ENCODE measurements around the gene SYNDIG1.

SYNDIG1 gene

GRCh38 chr20:24574307-24574706 lies 104.9 kb downstream of the SYNDIG1 start:
- no peak overlapping the region for H3K4me3 ChIP-seq (ENCODE audit: insufficient read depth in 1 of 2, low read depth in 1 of 2, low read length in 2 of 2)
- 89% methylated on average over 1 of the region's 2 CpGs for WGBS
- H3K9me3 ChIP-seq (ENCODE audit: control insufficient read depth, low read length): no peaks in the 10 kb centered on the region

GRCh38 chr20:24574797-24575196 lies 105.4 kb downstream of the SYNDIG1 start:
- Histone ChIP-seq H2BK15ac (ENCODE audit: low read depth, poor library complexity, severe bottlenecking) (no peak overlapping the region), H3K9me3 (ENCODE audit: control insufficient read depth, low read length) (no peaks in the 10 kb centered on the region), H2AK5ac (ENCODE audit: low read length, severe bottlenecking) (no peak overlapping the region), H2BK5ac (ENCODE audit: low read depth, low read length, poor library complexity, severe bottlenecking) (no peak overlapping the region), H3K4me2 (ENCODE audit: low read length, poor library complexity, severe bottlenecking) (no peak overlapping the region), H3K79me1 (replicated peaks; ENCODE audit: low read length, poor library complexity, severe bottlenecking) (no peaks in the 10 kb centered on the region), H2BK120ac (ENCODE audit: low read depth, low read length) (no peak overlapping the region), H3K27ac (ENCODE audit: low read length, poor library complexity, severe bottlenecking) (no peak overlapping the region), H3K4me3 (ENCODE audit: insufficient read depth in 1 of 2, low read depth in 1 of 2, low read length in 2 of 2) (no peak overlapping the region), H3K36me3 (ENCODE audit: control insufficient read depth in 1 of 2, insufficient read depth in 2 of 2, low read depth in 1 of 2, low read length in 2 of 2) (no peaks in the 10 kb centered on the region), H3K14ac (ENCODE audit: low read length in 2 of 2) (no peak overlapping the region), H2AFZ (ENCODE audit: low read depth, low read length) (no peak overlapping the region), H3K27me3 (ENCODE audit: control insufficient read depth in 1 of 2, insufficient read depth in 1 of 2, low read length in 2 of 2) (peaks cover 0 to 2% of the 10 kb centered on the region in 2 experiments), H3K4me1 (ENCODE audit: control insufficient read depth, insufficient read depth, low read depth, low read length) (no peaks in the 10 kb centered on the region), H2BK12ac (ENCODE audit: low read length in 2 of 2) (no peak overlapping the region), H4K91ac (ENCODE audit: low read length) (no peak overlapping the region), H3K18ac (ENCODE audit: low read depth in 1 of 2, low read length in 2 of 2) (no peak overlapping the region), H3K23ac (ENCODE audit: low read length in 2 of 2) (no peak overlapping the region), H3K4ac (ENCODE audit: low read depth in 1 of 2, low read length in 2 of 2) (no peak overlapping the region), H4K8ac (ENCODE audit: low read length) (no peak overlapping the region), H3K9ac (ENCODE audit: low read length) (no peak overlapping the region)
- WGBS: 88% methylated on average over 4 of the region's 5 CpGs
- DNase-seq: no peak

More at GRCh38 chr20:24574307-24574706, 104.9 kb downstream of the SYNDIG1 start:
- H3K14ac ChIP-seq (ENCODE audit: low read length in 2 of 2): no peak overlapping the region
- H2BK15ac ChIP-seq (ENCODE audit: low read depth, poor library complexity, severe bottlenecking): no peak overlapping the region
- H3K79me1 ChIP-seq (replicated peaks; ENCODE audit: low read length, poor library complexity, severe bottlenecking): no peaks in the 10 kb centered on the region
- no peak overlapping the region for H2AK5ac ChIP-seq (ENCODE audit: low read length, severe bottlenecking)
- H2BK12ac ChIP-seq (ENCODE audit: low read length in 2 of 2): no peak overlapping the region
- peaks cover 0 to 2% of the 10 kb centered on the region in 2 experiments for H3K27me3 ChIP-seq (ENCODE audit: control insufficient read depth in 1 of 2, insufficient read depth in 1 of 2, low read length in 2 of 2)
- H2AFZ ChIP-seq (ENCODE audit: low read depth, low read length): no peak overlapping the region
- no peak overlapping the region for H3K18ac ChIP-seq (ENCODE audit: low read depth in 1 of 2, low read length in 2 of 2)
- no peak overlapping the region for H4K91ac ChIP-seq (ENCODE audit: low read length)
- H3K4ac ChIP-seq (ENCODE audit: low read depth in 1 of 2, low read length in 2 of 2): no peak overlapping the region
- H3K4me1 ChIP-seq (ENCODE audit: control insufficient read depth, insufficient read depth, low read depth, low read length): no peaks in the 10 kb centered on the region
- DNase-seq: no peak
- no peak overlapping the region for H4K8ac ChIP-seq (ENCODE audit: low read length)
- no peak overlapping the region for H2BK5ac ChIP-seq (ENCODE audit: low read depth, low read length, poor library complexity, severe bottlenecking)
- no peak overlapping the region for H2BK120ac ChIP-seq (ENCODE audit: low read depth, low read length)
- H3K9ac ChIP-seq (ENCODE audit: low read length): no peak overlapping the region
- H3K27ac ChIP-seq (ENCODE audit: low read length, poor library complexity, severe bottlenecking): no peak overlapping the region
- no peaks in the 10 kb centered on the region for H3K36me3 ChIP-seq (ENCODE audit: control insufficient read depth in 1 of 2, insufficient read depth in 2 of 2, low read depth in 1 of 2, low read length in 2 of 2)
- H3K23ac ChIP-seq (ENCODE audit: low read length in 2 of 2): no peak overlapping the region
- H3K4me2 ChIP-seq (ENCODE audit: low read length, poor library complexity, severe bottlenecking): no peak overlapping the region

- 77% methylated on average over 4 of the region's 4 CpGs for WGBS
- Histone ChIP-seq H3K4me1 (ENCODE audit: control insufficient read depth, insufficient read depth, low read depth, low read length) (no peaks in the 10 kb centered on the region), H2BK5ac (ENCODE audit: low read depth, low read length, poor library complexity, severe bottlenecking) (no peak overlapping the region), H3K4me2 (ENCODE audit: low read length, poor library complexity, severe bottlenecking) (no peak overlapping the region), H3K18ac (ENCODE audit: low read depth in 1 of 2, low read length in 2 of 2) (no peak overlapping the region), H3K4ac (ENCODE audit: low read depth in 1 of 2, low read length in 2 of 2) (no peak overlapping the region), H3K14ac (ENCODE audit: low read length in 2 of 2) (no peak overlapping the region), H3K4me3 (ENCODE audit: insufficient read depth in 1 of 2, low read depth in 1 of 2, low read length in 2 of 2) (no peak overlapping the region), H2BK120ac (ENCODE audit: low read depth, low read length) (no peak overlapping the region), H4K91ac (ENCODE audit: low read length) (no peak overlapping the region), H3K36me3 (ENCODE audit: control insufficient read depth in 1 of 2, insufficient read depth in 2 of 2, low read depth in 1 of 2, low read length in 2 of 2) (no peaks in the 10 kb centered on the region), H3K23ac (ENCODE audit: low read length in 2 of 2) (no peak overlapping the region), H3K9me3 (ENCODE audit: control insufficient read depth, low read length) (no peaks in the 10 kb centered on the region), H3K27ac (ENCODE audit: low read length, poor library complexity, severe bottlenecking) (no peak overlapping the region), H3K27me3 (ENCODE audit: control insufficient read depth in 1 of 2, insufficient read depth in 1 of 2, low read length in 2 of 2) (peaks cover 0 to 2% of the 10 kb centered on the region in 2 experiments), H2AFZ (ENCODE audit: low read depth, low read length) (no peak overlapping the region), H2BK12ac (ENCODE audit: low read length in 2 of 2) (no peak overlapping the region), H4K8ac (ENCODE audit: low read length) (no peak overlapping the region), H3K9ac (ENCODE audit: low read length) (no peak overlapping the region), H2BK15ac (ENCODE audit: low read depth, poor library complexity, severe bottlenecking) (no peak overlapping the region), H3K79me1 (replicated peaks; ENCODE audit: low read length, poor library complexity, severe bottlenecking) (no peaks in the 10 kb centered on the region), H2AK5ac (ENCODE audit: low read length, severe bottlenecking) (no peak overlapping the region)
- no peak for DNase-seq
These were observed 106.4 kb downstream of the SYNDIG1 start for GRCh38 chr20:24575811-24576210.

GRCh38 chr20:24576447-24576846 lies 107.0 kb downstream of the SYNDIG1 start:
- Histone ChIP-seq H2AK5ac (ENCODE audit: low read length, severe bottlenecking) (no peak overlapping the region), H3K4me1 (ENCODE audit: control insufficient read depth, insufficient read depth, low read depth, low read length) (no peaks in the 10 kb centered on the region), H4K91ac (ENCODE audit: low read length) (no peak overlapping the region), H3K18ac (ENCODE audit: low read depth in 1 of 2, low read length in 2 of 2) (no peak overlapping the region), H3K23ac (ENCODE audit: low read length in 2 of 2) (no peak overlapping the region), H3K9ac (ENCODE audit: low read length) (no peak overlapping the region), H3K4me3 (ENCODE audit: insufficient read depth in 1 of 2, low read depth in 1 of 2, low read length in 2 of 2) (no peak overlapping the region), H3K79me1 (replicated peaks; ENCODE audit: low read length, poor library complexity, severe bottlenecking) (no peaks in the 10 kb centered on the region), H3K36me3 (ENCODE audit: control insufficient read depth in 1 of 2, insufficient read depth in 2 of 2, low read depth in 1 of 2, low read length in 2 of 2) (no peaks in the 10 kb centered on the region), H3K14ac (ENCODE audit: low read length in 2 of 2) (no peak overlapping the region), H3K4ac (ENCODE audit: low read depth in 1 of 2, low read length in 2 of 2) (no peak overlapping the region), H3K4me2 (ENCODE audit: low read length, poor library complexity, severe bottlenecking) (no peak overlapping the region), H2BK12ac (ENCODE audit: low read length in 2 of 2) (no peak overlapping the region), H3K9me3 (ENCODE audit: control insufficient read depth, low read length) (no peaks in the 10 kb centered on the region), H2BK120ac (ENCODE audit: low read depth, low read length) (no peak overlapping the region), H4K8ac (ENCODE audit: low read length) (no peak overlapping the region), H2BK15ac (ENCODE audit: low read depth, poor library complexity, severe bottlenecking) (no peak overlapping the region), H3K27ac (ENCODE audit: low read length, poor library complexity, severe bottlenecking) (no peak overlapping the region), H3K27me3 (ENCODE audit: control insufficient read depth in 1 of 2, insufficient read depth in 1 of 2, low read length in 2 of 2) (peaks cover 0 to 4% of the 10 kb centered on the region in 2 experiments), H2AFZ (ENCODE audit: low read depth, low read length) (no peak overlapping the region), H2BK5ac (ENCODE audit: low read depth, low read length, poor library complexity, severe bottlenecking) (no peak overlapping the region)
- WGBS: 75% methylated on average over 10 of the region's 11 CpGs
- no peak for DNase-seq
